Body of pancreas (tissue), 4 donors: ENCODE data around the gene STAU1.

Experiments
- CTCF ChIP-seq, 7 experiments: fragments of 450-650 bp in 4 of 7; fragments of 200-600 bp in 3 of 7; sonication (generic) in 3 of 7; IDR thresholded peaks; one replicate each; pipeline ENCODE4 v1.5.1; 2016 to 2019; ENCODE audit warnings: antibody characterized with exemption in 7 of 7
- POLR2A ChIP-seq, 3 donors: fragments of 450-650 bp; IDR thresholded peaks; one replicate each; pipeline ENCODE4 v1.6.1; 2016; ENCODE audit warnings: antibody characterized with exemption in 3 of 3, mild to moderate bottlenecking in 2 of 3

GRCh38 chr20:49133571-49133970 lies 54.6 kb downstream of the STAU1 start:
- TF ChIP-seq POLR2A (IDR thresholded peaks at IDR 0.05) (no peak), CTCF (IDR thresholded peaks at IDR 0.05) (no peak)
